Mesenchymal stem cell (in vitro differentiated cells and primary cell): ENCODE measurements around the gene ECI2.
"Not testable (repeated sequence)": the region's sequence is repeated elsewhere in the genome, so short reads cannot be mapped to it uniquely, and the experiment has no call there.

ENCODE experiments used
- DNase-seq: peaks from one replicate; pipeline ENCODE4 v3.0.0-alpha.2; 2013
- H2AFZ ChIP-seq: one replicate; pipeline ENCODE4 v1.6.1; 2013; ENCODE audit warnings: low read depth, mild to moderate bottlenecking, control low read depth, inconsistent platforms, low read length, moderate library complexity
- H2AK5ac ChIP-seq: 2 replicates; pipeline ENCODE4 v1.6.1; 2013; ENCODE audit warnings: low read length, moderate library complexity, mild to moderate bottlenecking, inconsistent platforms; ENCODE audit not compliant: severe bottlenecking
- H2BK120ac ChIP-seq: one replicate; pipeline ENCODE4 v1.6.1; 2013; ENCODE audit warnings: low read depth, mild to moderate bottlenecking, inconsistent platforms, low read length, moderate library complexity
- H2BK12ac ChIP-seq, 2 experiments: one replicate each; pipeline ENCODE4 v1.6.1; 2013; ENCODE audit warnings: inconsistent platforms in 2 of 2, low read length in 2 of 2, mild to moderate bottlenecking in 2 of 2, moderate library complexity in 2 of 2, control low read depth in 1 of 2
- H2BK15ac ChIP-seq: one replicate; pipeline ENCODE4 v1.6.1; 2013; ENCODE audit warnings: mild to moderate bottlenecking, low read depth, inconsistent platforms; ENCODE audit not compliant: poor library complexity, severe bottlenecking
- H2BK5ac ChIP-seq: 2 replicates; pipeline ENCODE4 v1.6.1; 2013; ENCODE audit warnings: low read depth, mild to moderate bottlenecking, low read length, control low read depth, inconsistent platforms; ENCODE audit not compliant: poor library complexity, severe bottlenecking
- H3K14ac ChIP-seq, 2 experiments: one replicate each; pipeline ENCODE4 v1.6.1; 2013; ENCODE audit warnings: inconsistent platforms in 2 of 2, low read length in 2 of 2, control low read depth in 1 of 2, mild to moderate bottlenecking in 1 of 2, moderate library complexity in 1 of 2
- H3K18ac ChIP-seq, 2 experiments: one replicate each; pipeline ENCODE4 v1.6.1; 2013; ENCODE audit warnings: inconsistent platforms in 2 of 2, low read length in 2 of 2, control low read depth in 1 of 2, low read depth in 1 of 2, mild to moderate bottlenecking in 1 of 2
- H3K23ac ChIP-seq, 2 experiments: one replicate each; pipeline ENCODE4 v1.6.1; 2013; ENCODE audit warnings: inconsistent platforms in 2 of 2, low read length in 2 of 2, mild to moderate bottlenecking in 2 of 2, moderate library complexity in 2 of 2, control low read depth in 1 of 2
- H3K27ac ChIP-seq: 2 replicates; pipeline ENCODE4 v1.5.1; 2013; ENCODE audit warnings: mild to moderate bottlenecking, moderate library complexity, low read length, control low read depth, inconsistent platforms; ENCODE audit not compliant: poor library complexity, severe bottlenecking
- H3K27me3 ChIP-seq, 2 experiments: 2 replicates each; pipeline versions ENCODE4 v1.6.1 to v1.7.0; 2013; ENCODE audit warnings: low read length in 2 of 2, mild to moderate bottlenecking in 2 of 2, moderate library complexity in 2 of 2, control low read depth in 1 of 2, inconsistent platforms in 1 of 2; ENCODE audit not compliant: control insufficient read depth in 1 of 2, insufficient read depth in 1 of 2
- H3K36me3 ChIP-seq, 2 experiments: 2 replicates each; pipeline versions ENCODE4 v1.6.1 to v1.7.0; 2013; ENCODE audit warnings: low read length in 2 of 2, control low read depth in 1 of 2, inconsistent platforms in 1 of 2, low read depth in 1 of 2, mild to moderate bottlenecking in 1 of 2; ENCODE audit not compliant: insufficient read depth in 2 of 2, control insufficient read depth in 1 of 2
- H3K4ac ChIP-seq, 2 experiments: one replicate each; pipeline ENCODE4 v1.6.1; 2013; ENCODE audit warnings: inconsistent platforms in 2 of 2, low read length in 2 of 2, mild to moderate bottlenecking in 2 of 2, moderate library complexity in 2 of 2, control low read depth in 1 of 2, low read depth in 1 of 2
- H3K4me1 ChIP-seq: 2 replicates; pipeline ENCODE4 v1.6.1; 2013; ENCODE audit warnings: low read depth, low read length, control low read depth; ENCODE audit not compliant: control insufficient read depth, insufficient read depth
- H3K4me2 ChIP-seq: 2 replicates; pipeline ENCODE4 v1.6.1; 2013; ENCODE audit warnings: low read length, mild to moderate bottlenecking, inconsistent platforms; ENCODE audit not compliant: poor library complexity, severe bottlenecking
- H3K4me3 ChIP-seq, 2 experiments: 2 replicates each; pipeline versions ENCODE4 v1.5.1 to v1.7.0; 2013; ENCODE audit warnings: low read length in 2 of 2, mild to moderate bottlenecking in 2 of 2, control low read depth in 1 of 2, low read depth in 1 of 2; ENCODE audit not compliant: insufficient read depth in 1 of 2
- H3K79me1 ChIP-seq: replicated peaks from 2 replicates; pipeline ENCODE4 v1.6.1; 2013; ENCODE audit warnings: mild to moderate bottlenecking, control low read depth, low read length, inconsistent platforms; ENCODE audit not compliant: poor library complexity, severe bottlenecking
- H3K9ac ChIP-seq: 2 replicates; pipeline ENCODE4 v1.7.0; 2013; ENCODE audit warnings: mild to moderate bottlenecking, low read length, moderate library complexity
- H3K9me3 ChIP-seq: 2 replicates; pipeline ENCODE4 v1.7.0; 2013; ENCODE audit warnings: mild to moderate bottlenecking, low read length; ENCODE audit not compliant: control insufficient read depth
- H4K8ac ChIP-seq: one replicate; pipeline ENCODE4 v1.6.1; 2013; ENCODE audit warnings: inconsistent platforms, mild to moderate bottlenecking, low read length, moderate library complexity
- H4K91ac ChIP-seq: one replicate; pipeline ENCODE4 v1.6.1; 2013; ENCODE audit warnings: mild to moderate bottlenecking, low read length, inconsistent platforms
- WGBS: methylation state at CpG from one replicate; pipeline ENCODE4 v1.1.7; 2013; ENCODE audit warnings: mixed read lengths; 5-methylcytosine and 5-hydroxymethylcytosine counted together

Gene ECI2

DNA sequence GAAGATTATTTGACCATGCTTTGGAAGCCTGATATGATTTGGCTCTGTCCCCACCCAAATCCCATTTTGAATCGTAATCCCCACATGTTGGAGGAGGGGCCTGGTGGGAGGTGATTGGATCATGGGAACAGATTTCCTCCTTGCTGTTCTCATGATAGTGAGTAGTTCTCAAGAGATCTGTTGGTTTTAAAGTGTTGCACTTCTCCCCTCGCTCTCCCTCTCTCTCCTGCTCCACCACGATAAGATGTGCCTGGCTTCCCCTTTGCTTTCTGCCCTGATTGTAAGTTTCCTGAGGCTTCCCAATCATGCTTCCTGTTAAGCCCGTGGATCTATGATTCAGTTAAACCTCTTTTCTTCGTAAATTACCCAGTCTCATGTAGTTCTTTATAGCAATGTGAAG, 34.7 kb downstream of the ECI2 start:
- no peaks in the 10 kb centered on the region for H3K36me3 ChIP-seq
- H3K79me1 ChIP-seq: no peaks in the 10 kb centered on the region
- no peak overlapping the region for H3K18ac ChIP-seq
- no peak overlapping the region for H2BK12ac ChIP-seq
- no peak overlapping the region for H4K8ac ChIP-seq
- H4K91ac ChIP-seq: no peak overlapping the region
- H2BK5ac ChIP-seq: no peak overlapping the region
- H3K4me2 ChIP-seq: no peak overlapping the region
- H3K14ac ChIP-seq: no peak overlapping the region
- H3K4me1 ChIP-seq: peaks cover 2% of the 10 kb centered on the region
- no peak overlapping the region for H3K9ac ChIP-seq
- no peak overlapping the region for H3K27ac ChIP-seq
- H3K23ac ChIP-seq: no peak overlapping the region
- H3K9me3 ChIP-seq: no peaks in the 10 kb centered on the region
- H3K4ac ChIP-seq: no peak overlapping the region
- H3K27me3 ChIP-seq: no peaks in the 10 kb centered on the region
- H2BK120ac ChIP-seq: no peak overlapping the region
- H2AFZ ChIP-seq: no peak overlapping the region
- H2BK15ac ChIP-seq: no peak overlapping the region
- DNase-seq: no peak
- WGBS: 74% methylated on average over 2 of the region's 5 CpGs
- H3K4me3 ChIP-seq: no peak overlapping the region
- no peak overlapping the region for H2AK5ac ChIP-seq

DNA sequence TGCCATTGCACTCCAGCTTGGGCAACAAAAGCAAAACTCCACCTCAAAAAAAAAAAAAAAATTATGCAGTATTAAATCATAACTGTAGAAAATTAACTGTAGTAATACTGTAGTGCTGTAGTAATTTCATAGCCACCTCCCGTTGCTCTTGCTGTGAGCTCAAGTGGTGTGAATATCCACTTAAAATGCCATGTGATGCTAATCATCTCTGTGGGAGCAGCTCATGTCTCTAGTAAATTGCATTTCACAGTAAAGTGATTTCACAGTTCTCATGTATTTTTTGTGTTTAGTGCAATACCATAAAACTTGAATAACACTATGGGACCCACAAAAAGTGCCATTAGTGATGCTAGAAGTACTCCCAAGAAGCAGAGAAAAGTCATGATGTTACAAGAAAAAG, 42.1 kb downstream of the ECI2 start:
- no peak overlapping the region for H3K4me3 ChIP-seq
- H3K9me3 ChIP-seq: no peaks in the 10 kb centered on the region
- no peak overlapping the region for H2BK15ac ChIP-seq
- no peak overlapping the region for H2AK5ac ChIP-seq
- H2BK120ac ChIP-seq: no peak overlapping the region
- no peak overlapping the region for H3K9ac ChIP-seq
- no peak overlapping the region for H3K4me2 ChIP-seq
- H4K91ac ChIP-seq: no peak overlapping the region
- no peak overlapping the region for H3K4ac ChIP-seq
- no peak for DNase-seq
- H2AFZ ChIP-seq: no peak overlapping the region
- H3K36me3 ChIP-seq: no peaks in the 10 kb centered on the region
- 100% methylated on average over 1 of the region's 1 CpG for WGBS
- H3K4me1 ChIP-seq: no peaks in the 10 kb centered on the region
- H3K14ac ChIP-seq: no peak overlapping the region
- H2BK12ac ChIP-seq: no peak overlapping the region
- no peak overlapping the region for H2BK5ac ChIP-seq
- H3K79me1 ChIP-seq: no peaks in the 10 kb centered on the region
- no peak overlapping the region for H3K23ac ChIP-seq
- no peak overlapping the region for H3K18ac ChIP-seq
- H3K27ac ChIP-seq: no peak overlapping the region
- H3K27me3 ChIP-seq: no peaks in the 10 kb centered on the region
- H4K8ac ChIP-seq: no peak overlapping the region

DNA sequence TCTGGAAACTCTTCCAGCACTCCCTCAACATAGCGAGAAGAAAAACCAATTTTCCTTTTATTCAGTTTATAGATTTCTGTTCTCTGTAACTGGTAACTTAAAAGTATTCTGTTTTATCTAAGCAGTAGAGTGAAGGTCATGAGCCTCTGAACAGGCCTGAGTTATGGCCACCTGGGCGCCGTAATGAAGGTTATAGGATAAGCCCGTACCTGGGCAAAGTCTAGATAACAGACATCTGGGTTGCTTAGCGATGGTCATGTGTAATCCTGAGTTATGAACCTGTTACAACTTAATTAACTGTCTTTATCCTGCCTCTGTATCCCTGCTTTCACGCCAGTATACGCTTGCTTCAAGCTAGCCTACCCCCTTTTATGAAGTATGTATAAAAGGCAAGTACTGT, 43.4 kb downstream of the ECI2 start:
- no peak overlapping the region for H3K18ac ChIP-seq
- no peak overlapping the region for H3K27ac ChIP-seq

DNA sequence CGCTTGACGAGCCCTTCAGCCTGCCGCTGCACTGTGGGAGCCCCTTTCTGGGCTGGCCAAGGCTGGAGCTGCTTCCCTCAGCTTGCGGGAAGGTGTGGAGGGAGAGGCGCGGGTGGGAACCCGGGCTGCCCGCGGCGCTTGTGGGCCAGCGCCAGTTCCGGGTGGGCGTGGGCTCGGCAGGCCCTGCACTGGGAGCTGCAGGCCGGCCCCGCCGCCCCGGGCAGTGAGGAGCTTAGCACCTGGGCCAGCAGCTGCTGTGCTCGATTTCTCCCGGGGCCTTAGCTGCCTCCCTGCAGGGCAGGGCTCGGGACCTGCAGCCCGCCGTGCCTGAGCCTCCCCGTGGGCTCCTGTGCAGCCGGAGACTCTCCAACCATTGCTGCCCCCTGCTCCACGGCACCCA, 45.3 kb downstream of the ECI2 start:
- DNase-seq, H3K18ac ChIP-seq, H2BK12ac ChIP-seq, H3K4me3 ChIP-seq, H3K14ac ChIP-seq, H2AFZ ChIP-seq, H4K91ac ChIP-seq, H3K9ac ChIP-seq, H3K4me2 ChIP-seq, H3K4ac ChIP-seq, H2AK5ac ChIP-seq, H2BK120ac ChIP-seq, H3K36me3 ChIP-seq, H4K8ac ChIP-seq, H3K23ac ChIP-seq, H2BK15ac ChIP-seq, H3K27me3 ChIP-seq, H3K4me1 ChIP-seq, H3K79me1 ChIP-seq, H3K9me3 ChIP-seq, H2BK5ac ChIP-seq, H3K27ac ChIP-seq: not testable (repeated sequence)
- 96% methylated on average over 23 of the region's 26 CpGs for WGBS

More for the DNA sequence above, 43.4 kb downstream of the ECI2 start:
- WGBS: 97% methylated on average over 6 of the region's 7 CpGs
- no peak overlapping the region for H2BK5ac ChIP-seq
- H2AK5ac ChIP-seq: no peak overlapping the region
- H2BK15ac ChIP-seq: no peak overlapping the region
- no peak for DNase-seq
- H3K23ac ChIP-seq: no peak overlapping the region
- H3K4me3 ChIP-seq: no peak overlapping the region
- H2AFZ ChIP-seq: no peak overlapping the region
- no peak overlapping the region for H4K91ac ChIP-seq
- no peaks in the 10 kb centered on the region for H3K9me3 ChIP-seq
- no peak overlapping the region for H3K14ac ChIP-seq
- no peak overlapping the region for H2BK12ac ChIP-seq
- no peaks in the 10 kb centered on the region for H3K27me3 ChIP-seq
- H4K8ac ChIP-seq: no peak overlapping the region
- H3K36me3 ChIP-seq: no peaks in the 10 kb centered on the region
- H3K4me2 ChIP-seq: no peak overlapping the region
- H2BK120ac ChIP-seq: no peak overlapping the region
- H3K79me1 ChIP-seq: no peaks in the 10 kb centered on the region
- no peaks in the 10 kb centered on the region for H3K4me1 ChIP-seq
- no peak overlapping the region for H3K4ac ChIP-seq
- no peak overlapping the region for H3K9ac ChIP-seq
